ENCODE results near the gene RTN4RL2. TPM values are rescaled to one million over a fixed set of nuclear protein-coding genes. Genes with fewer than 3 reads are reported as not detected.

RTN4RL2 gene
- total RNA-seq, 1 experiment from 2014 or later = 7.0 TPM

DNA sequence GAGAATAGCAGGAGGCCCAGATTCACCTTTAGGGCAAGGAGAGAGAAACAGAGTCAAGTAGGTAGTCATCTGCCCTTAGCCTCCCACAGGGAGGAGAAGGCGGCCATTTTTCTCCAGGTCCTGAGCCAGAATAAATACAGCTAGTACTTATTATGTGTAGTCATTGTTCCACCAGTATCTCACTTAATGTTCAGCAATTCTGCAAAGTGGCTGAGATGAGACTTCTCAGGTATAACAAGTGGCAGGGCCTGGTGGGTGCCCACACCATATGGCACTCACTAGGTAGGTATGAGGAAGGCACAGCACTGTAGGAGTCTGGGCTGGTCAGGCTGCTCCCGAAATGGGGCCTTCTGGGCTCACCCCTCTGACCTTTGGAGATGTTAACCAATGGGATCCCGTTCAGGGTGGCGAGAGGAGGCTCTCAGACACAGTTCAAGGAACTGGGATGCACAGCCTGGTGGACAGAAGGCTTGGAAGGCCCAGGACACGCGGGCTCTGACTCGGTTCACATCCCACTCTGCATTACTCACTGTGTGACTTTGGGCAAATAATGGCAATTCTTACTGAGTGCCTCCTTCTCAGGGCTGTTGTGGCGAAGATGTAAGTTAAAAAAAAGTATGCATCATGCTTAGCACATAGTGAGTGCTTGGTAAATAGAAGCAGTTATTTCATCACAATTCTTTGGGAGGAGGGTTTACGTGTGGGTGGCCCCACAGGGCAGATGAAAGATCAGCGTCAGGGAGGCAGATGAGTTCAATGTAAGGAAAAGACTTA lies 25.1 kb downstream of the RTN4RL2 start:
- H3K9me3 Mint-ChIP-seq = no peaks in the 10 kb centered on the region; a peak in 1 of 5 replicates

More for the DNA sequence above, 25.1 kb downstream of the RTN4RL2 start:
- Histone ChIP-seq H3K79me1 (ENCODE audit: insufficient read depth, low read depth, low read length, poor library complexity, severe bottlenecking) (no peaks in the 10 kb centered on the region), H3K27me3 (ENCODE audit: insufficient read depth, low read length) (no peaks in the 10 kb centered on the region; the same call in 1 of the 2 replicates), H2BK20ac (ENCODE audit: low read depth, low read length, poor library complexity, severe bottlenecking) (no peak overlapping the region), H4K8ac (replicated peaks; ENCODE audit: insufficient read length, low read depth, low read length) (no peak overlapping the region), H2BK5ac (ENCODE audit: insufficient read length, low read length) (no peak overlapping the region), H3K4me2 (ENCODE audit: insufficient read depth, insufficient read length, low read length) (no peak overlapping the region), H3K56ac (ENCODE audit: insufficient read length, low read depth, low read length) (no peak overlapping the region), H4K91ac (ENCODE audit: insufficient read length, low read depth, low read length) (no peak overlapping the region), H3K4me1 (ENCODE audit: insufficient read depth, low read length) (no peaks in the 10 kb centered on the region), H3K27ac (ENCODE audit: insufficient read length, low read depth, low read length) (no peak overlapping the region), H3K23me2 (ENCODE audit: insufficient read length, low read depth, low read length, poor library complexity, severe bottlenecking) (peaks cover 15% of the 10 kb centered on the region), H3K14ac (ENCODE audit: insufficient read depth, low read length) (no peak overlapping the region), H3T11ph (ENCODE audit: low read length) (no peak overlapping the region), H3K18ac (ENCODE audit: insufficient read length, low read depth, low read length) (no peak overlapping the region), H3K9ac (ENCODE audit: extremely low read depth, insufficient read length, low read length) (no peak overlapping the region), H2BK15ac (ENCODE audit: low read depth, low read length) (no peak overlapping the region), H3K9me3 (ENCODE audit: control insufficient read depth, low read depth, low read length) (no peaks in the 10 kb centered on the region), H2AK5ac (ENCODE audit: insufficient read length, low read length) (no peak overlapping the region), H3K23ac (ENCODE audit: insufficient read length, low read depth, low read length) (no peak overlapping the region), H2BK120ac (ENCODE audit: low read depth, low read length, poor library complexity, severe bottlenecking) (no peak overlapping the region), H4K5ac (ENCODE audit: insufficient read length, low read depth, low read length) (no peak overlapping the region), H2BK12ac (ENCODE audit: insufficient read length, low read depth, low read length) (no peak overlapping the region), H3K4ac (ENCODE audit: low read depth, low read length) (no peak overlapping the region), H4K20me1 (ENCODE audit: control insufficient read depth, insufficient read depth, insufficient read length) (no peaks in the 10 kb centered on the region), H3K79me2 (ENCODE audit: insufficient read depth, low read length) (no peaks in the 10 kb centered on the region), H2AFZ (ENCODE audit: low read length) (no peak overlapping the region)
- no peak overlapping the region for H3K4me3 Mint-ChIP-seq
- H3K36me3 Mint-ChIP-seq (ENCODE audit: insufficient read depth in 1 of 3, low read depth in 3 of 3) = peaks cover 16 to 22% (median 20%) of the 10 kb centered on the region in 3 experiments; a peak in 6 of 7 replicates
- H3K27ac Mint-ChIP-seq = no peak overlapping the region
- H3K4me1 Mint-ChIP-seq = peaks cover 8 to 24% of the 10 kb centered on the region in 2 experiments
- WGBS (ENCODE audit: extremely low coverage, insufficient read length, low lambda C conversion rate) = no CpG with 5 or more reads among the region's 10 CpGs
- TF ChIP-seq, protein P1, sequence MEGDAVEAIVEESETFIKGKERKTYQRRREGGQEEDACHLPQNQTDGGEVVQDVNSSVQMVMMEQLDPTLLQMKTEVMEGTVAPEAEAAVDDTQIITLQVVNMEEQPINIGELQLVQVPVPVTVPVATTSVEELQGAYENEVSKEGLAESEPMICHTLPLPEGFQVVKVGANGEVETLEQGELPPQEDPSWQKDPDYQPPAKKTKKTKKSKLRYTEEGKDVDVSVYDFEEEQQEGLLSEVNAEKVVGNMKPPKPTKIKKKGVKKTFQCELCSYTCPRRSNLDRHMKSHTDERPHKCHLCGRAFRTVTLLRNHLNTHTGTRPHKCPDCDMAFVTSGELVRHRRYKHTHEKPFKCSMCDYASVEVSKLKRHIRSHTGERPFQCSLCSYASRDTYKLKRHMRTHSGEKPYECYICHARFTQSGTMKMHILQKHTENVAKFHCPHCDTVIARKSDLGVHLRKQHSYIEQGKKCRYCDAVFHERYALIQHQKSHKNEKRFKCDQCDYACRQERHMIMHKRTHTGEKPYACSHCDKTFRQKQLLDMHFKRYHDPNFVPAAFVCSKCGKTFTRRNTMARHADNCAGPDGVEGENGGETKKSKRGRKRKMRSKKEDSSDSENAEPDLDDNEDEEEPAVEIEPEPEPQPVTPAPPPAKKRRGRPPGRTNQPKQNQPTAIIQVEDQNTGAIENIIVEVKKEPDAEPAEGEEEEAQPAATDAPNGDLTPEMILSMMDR (conservative IDR thresholded peaks at IDR 0.05) = no peak
- no peak for DNase-seq
- peaks cover 42% of the 10 kb centered on the region for H3K27me3 Mint-ChIP-seq (ENCODE audit: low read depth)
